Mesendoderm (in vitro differentiated cells): ENCODE measurements around the gene SELENOT.

Experiments used
- DNase-seq: peaks from one replicate; pipeline ENCODE4 v3.0.0; 2013
- H2AK5ac ChIP-seq: 2 replicates; pipeline ENCODE4 v1.6.1; 2013; ENCODE audit warnings: low read length, inconsistent platforms
- H2BK120ac ChIP-seq: 2 replicates; pipeline ENCODE4 v1.6.1; 2013; ENCODE audit warnings: low read depth, mild to moderate bottlenecking, low read length, moderate library complexity, mixed read lengths
- H2BK15ac ChIP-seq: replicated peaks from 2 replicates; pipeline ENCODE4 v1.6.1; 2013; ENCODE audit warnings: low read depth, mild to moderate bottlenecking, moderate library complexity
- H2BK5ac ChIP-seq: 2 replicates; pipeline ENCODE4 v1.6.1; 2013; ENCODE audit warnings: low read length, inconsistent platforms
- H3K18ac ChIP-seq: 2 replicates; pipeline ENCODE4 v1.6.1; 2013; ENCODE audit warnings: mild to moderate bottlenecking, low read length, mixed read lengths
- H3K23ac ChIP-seq: one replicate; pipeline ENCODE4 v1.6.1; 2013; ENCODE audit warnings: low read length
- H3K27ac ChIP-seq: 2 replicates; pipeline ENCODE4 v1.5.1; 2013; ENCODE audit warnings: low read depth, mild to moderate bottlenecking, inconsistent platforms, low read length, moderate library complexity
- H3K27me3 ChIP-seq: 2 replicates; pipeline ENCODE4 v1.6.1; 2013; ENCODE audit warnings: low read length, control low read depth, mild to moderate bottlenecking, inconsistent platforms; ENCODE audit not compliant: insufficient read depth, poor library complexity
- H3K36me3 ChIP-seq: 2 replicates; pipeline ENCODE4 v1.6.1; 2013; ENCODE audit warnings: low read length, inconsistent platforms; ENCODE audit not compliant: control insufficient read depth, insufficient read depth
- H3K4ac ChIP-seq: one replicate; pipeline ENCODE4 v1.6.1; 2013; ENCODE audit warnings: low read depth, mild to moderate bottlenecking, low read length, moderate library complexity
- H3K4me1 ChIP-seq: 2 replicates; pipeline ENCODE4 v1.6.1; 2013; ENCODE audit warnings: low read depth, low read length, inconsistent platforms; ENCODE audit not compliant: control insufficient read depth
- H3K4me2 ChIP-seq: 2 replicates; pipeline ENCODE4 v1.6.1; 2013; ENCODE audit warnings: low read length
- H3K4me3 ChIP-seq: 2 replicates; pipeline ENCODE4 v1.5.1; 2013; ENCODE audit warnings: mild to moderate bottlenecking, low read length
- H3K56ac ChIP-seq: one replicate; pipeline ENCODE4 v1.6.1; 2013; ENCODE audit warnings: low read length
- H3K79me1 ChIP-seq: 2 replicates; pipeline ENCODE4 v1.6.1; 2013; ENCODE audit warnings: low read length, inconsistent platforms
- H3K79me2 ChIP-seq: 2 replicates; pipeline ENCODE4 v1.6.1; 2013; ENCODE audit warnings: mild to moderate bottlenecking, low read length; ENCODE audit not compliant: control insufficient read depth, insufficient read depth
- H3K9ac ChIP-seq: 2 replicates; pipeline ENCODE4 v1.6.1; 2013; ENCODE audit warnings: low read length, inconsistent platforms
- H4K5ac ChIP-seq: one replicate; pipeline ENCODE4 v1.6.1; 2013; ENCODE audit warnings: low read length
- H4K8ac ChIP-seq: one replicate; pipeline ENCODE4 v1.6.1; 2013; ENCODE audit warnings: low read depth, mild to moderate bottlenecking, control low read depth, low read length, moderate library complexity
- WGBS: extraction: QIAGEN DNeasy Blood & Tissue Kit; methylation state at CpG from one replicate; pipeline ENCODE4 v1.1.7; 2013; ENCODE audit warnings: low lambda C conversion rate, missing lambda C conversion rate; ENCODE audit not compliant: insufficient coverage; ENCODE audit errors: extremely low coverage; 5-methylcytosine and 5-hydroxymethylcytosine counted together

Gene SELENOT

GRCh38 chr3:150653110-150653561 lies 50.0 kb downstream of the SELENOT start:
- H3K27ac ChIP-seq = no peak overlapping the region
- H3K79me2 ChIP-seq = no peaks in the 10 kb centered on the region
- H3K27me3 ChIP-seq = no peaks in the 10 kb centered on the region
- no peak for DNase-seq
- H3K9ac ChIP-seq = no peak overlapping the region
- H3K4me3 ChIP-seq = no peak overlapping the region
- H2BK120ac ChIP-seq = no peak overlapping the region
- H3K18ac ChIP-seq = no peak overlapping the region
- no peak overlapping the region for H4K5ac ChIP-seq
- no CpG with 5 or more reads among the region's 4 CpGs for WGBS
- no peak overlapping the region for H3K23ac ChIP-seq
- H2BK15ac ChIP-seq = no peak overlapping the region
- H3K4me1 ChIP-seq = no peaks in the 10 kb centered on the region
- no peaks in the 10 kb centered on the region for H3K36me3 ChIP-seq
- no peak overlapping the region for H3K4me2 ChIP-seq
- H2BK5ac ChIP-seq = no peak overlapping the region
- no peaks in the 10 kb centered on the region for H3K79me1 ChIP-seq
- H3K4ac ChIP-seq = no peak overlapping the region
- H4K8ac ChIP-seq = no peak overlapping the region
- H3K56ac ChIP-seq = no peak overlapping the region
- H2AK5ac ChIP-seq = no peak overlapping the region

GRCh38 chr3:150656316-150656715 lies 53.2 kb downstream of the SELENOT start:
- Histone ChIP-seq H4K8ac (no peak overlapping the region), H4K5ac (no peak overlapping the region), H3K4me1 (no peaks in the 10 kb centered on the region), H3K4ac (no peak overlapping the region), H3K18ac (no peak overlapping the region), H3K4me2 (no peak overlapping the region), H3K36me3 (no peaks in the 10 kb centered on the region), H3K4me3 (no peak overlapping the region), H3K79me1 (no peaks in the 10 kb centered on the region), H2AK5ac (no peak overlapping the region), H3K23ac (no peak overlapping the region), H3K27me3 (no peaks in the 10 kb centered on the region), H3K9ac (no peak overlapping the region), H2BK5ac (no peak overlapping the region), H3K79me2 (no peaks in the 10 kb centered on the region), H2BK15ac (no peak overlapping the region), H3K27ac (no peak overlapping the region), H2BK120ac (no peak overlapping the region), H3K56ac (no peak overlapping the region)
- WGBS = no CpG with 5 or more reads among the region's 4 CpGs
- DNase-seq = no peak

GRCh38 chr3:150662410-150663200 lies 59.5 kb downstream of the SELENOT start:
- no peak overlapping the region for H3K23ac ChIP-seq
- no peak overlapping the region for H2BK15ac ChIP-seq
- H2AK5ac ChIP-seq = no peak overlapping the region
- no peak overlapping the region for H2BK5ac ChIP-seq
- no peaks in the 10 kb centered on the region for H3K36me3 ChIP-seq
- no peak overlapping the region for H3K4ac ChIP-seq
- no peaks in the 10 kb centered on the region for H3K79me1 ChIP-seq
- WGBS = no CpG with 5 or more reads among the region's 7 CpGs
- no peak overlapping the region for H3K4me3 ChIP-seq
- no peak overlapping the region for H3K27ac ChIP-seq
- no peak overlapping the region for H4K5ac ChIP-seq
- no peaks in the 10 kb centered on the region for H3K27me3 ChIP-seq
- H3K4me1 ChIP-seq = no peaks in the 10 kb centered on the region
- no peak overlapping the region for H3K4me2 ChIP-seq
- H3K56ac ChIP-seq = no peak overlapping the region
- no peak overlapping the region for H4K8ac ChIP-seq
- H3K79me2 ChIP-seq = no peaks in the 10 kb centered on the region
- H3K9ac ChIP-seq = no peak overlapping the region
- no peak overlapping the region for H2BK120ac ChIP-seq
- no peak for DNase-seq
- no peak overlapping the region for H3K18ac ChIP-seq

- Histone ChIP-seq H3K79me1 (no peaks in the 10 kb centered on the region), H2BK15ac (no peak overlapping the region), H3K36me3 (no peaks in the 10 kb centered on the region), H3K79me2 (no peaks in the 10 kb centered on the region), H3K4me1 (no peaks in the 10 kb centered on the region), H2BK5ac (no peak overlapping the region), H2BK120ac (no peak overlapping the region), H3K56ac (no peak overlapping the region), H4K5ac (no peak overlapping the region), H3K27ac (no peak overlapping the region), H3K18ac (no peak overlapping the region), H2AK5ac (no peak overlapping the region), H3K4ac (no peak overlapping the region), H3K23ac (no peak overlapping the region), H3K9ac (no peak overlapping the region), H3K4me3 (no peak overlapping the region), H4K8ac (no peak overlapping the region), H3K27me3 (no peaks in the 10 kb centered on the region), H3K4me2 (no peak overlapping the region)
- no CpG with 5 or more reads among the region's 8 CpGs for WGBS
- DNase-seq = no peak
These were observed 60.3 kb downstream of the SELENOT start for GRCh38 chr3:150663461-150663860.

GRCh38 chr3:150666167-150666566 lies 63.0 kb downstream of the SELENOT start:
- no peak overlapping the region for H3K23ac ChIP-seq
- H4K5ac ChIP-seq = no peak overlapping the region
- H3K4ac ChIP-seq = no peak overlapping the region
- no peaks in the 10 kb centered on the region for H3K27me3 ChIP-seq
- no peak overlapping the region for H2BK5ac ChIP-seq
- H2BK120ac ChIP-seq = no peak overlapping the region
- no peak overlapping the region for H2AK5ac ChIP-seq
- no peak overlapping the region for H3K56ac ChIP-seq
- WGBS = no CpG with 5 or more reads among the region's 5 CpGs
- H3K18ac ChIP-seq = no peak overlapping the region
- H3K9ac ChIP-seq = no peak overlapping the region
- DNase-seq = no peak
- H3K4me2 ChIP-seq = no peak overlapping the region
- H4K8ac ChIP-seq = no peak overlapping the region
- no peaks in the 10 kb centered on the region for H3K36me3 ChIP-seq
- H3K79me2 ChIP-seq = no peaks in the 10 kb centered on the region
- no peak overlapping the region for H3K27ac ChIP-seq
- H3K4me3 ChIP-seq = no peak overlapping the region
- no peak overlapping the region for H2BK15ac ChIP-seq
- H3K4me1 ChIP-seq = no peaks in the 10 kb centered on the region
- no peaks in the 10 kb centered on the region for H3K79me1 ChIP-seq

DNA sequence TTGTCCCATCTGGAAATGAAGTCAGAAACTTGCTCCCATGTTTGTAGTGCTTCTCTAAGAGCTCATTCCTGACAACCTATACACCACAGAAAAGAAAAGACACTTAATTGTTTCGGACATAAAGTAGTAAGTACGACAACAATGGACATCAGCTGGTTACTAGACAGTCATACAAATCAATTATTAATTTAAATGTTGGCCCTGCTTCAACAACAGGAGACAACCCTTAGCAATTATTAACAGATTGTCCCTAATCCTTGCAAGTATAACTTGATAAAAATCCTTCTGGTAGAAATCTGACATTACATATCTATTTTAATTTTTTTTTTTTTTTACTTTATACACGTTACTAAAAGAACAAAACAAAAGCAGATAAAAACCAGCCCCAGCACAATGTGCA lies 70.8 kb downstream of the SELENOT start:
- Histone ChIP-seq H2BK120ac (no peak overlapping the region), H2BK15ac (no peak overlapping the region), H3K79me1 (no peaks in the 10 kb centered on the region), H3K56ac (no peak overlapping the region), H3K27me3 (no peaks in the 10 kb centered on the region), H3K36me3 (no peaks in the 10 kb centered on the region), H3K4ac (no peak overlapping the region), H4K5ac (no peak overlapping the region), H3K4me2 (no peak overlapping the region), H2BK5ac (no peak overlapping the region), H3K27ac (no peak overlapping the region), H3K23ac (no peak overlapping the region), H3K9ac (no peak overlapping the region), H3K4me3 (no peak overlapping the region), H4K8ac (no peak overlapping the region), H3K4me1 (no peaks in the 10 kb centered on the region), H3K18ac (no peak overlapping the region), H3K79me2 (no peaks in the 10 kb centered on the region), H2AK5ac (no peak overlapping the region)
- DNase-seq = no peak
- no CpG with 5 or more reads among the region's 3 CpGs for WGBS
